Upper lobe of left lung (tissue), 4 donors: Measurements from ENCODE around the gene TFG.

Source experiments
- CTCF ChIP-seq, 6 experiments: fragments of 450-650 bp in 4 of 6; fragments of 200-600 bp in 2 of 6; sonication (generic) in 2 of 6; IDR thresholded peaks; one replicate each; pipeline ENCODE4 v1.5.1; 2016 to 2019; ENCODE audit warnings: antibody characterized with exemption in 6 of 6
- POLR2A ChIP-seq, 4 donors: fragments of 450-650 bp; IDR thresholded peaks; one replicate each; pipeline ENCODE4 v1.5.1; 2016 to 2017; ENCODE audit warnings: antibody characterized with exemption in 4 of 4, mild to moderate bottlenecking in 2 of 4

DNA sequence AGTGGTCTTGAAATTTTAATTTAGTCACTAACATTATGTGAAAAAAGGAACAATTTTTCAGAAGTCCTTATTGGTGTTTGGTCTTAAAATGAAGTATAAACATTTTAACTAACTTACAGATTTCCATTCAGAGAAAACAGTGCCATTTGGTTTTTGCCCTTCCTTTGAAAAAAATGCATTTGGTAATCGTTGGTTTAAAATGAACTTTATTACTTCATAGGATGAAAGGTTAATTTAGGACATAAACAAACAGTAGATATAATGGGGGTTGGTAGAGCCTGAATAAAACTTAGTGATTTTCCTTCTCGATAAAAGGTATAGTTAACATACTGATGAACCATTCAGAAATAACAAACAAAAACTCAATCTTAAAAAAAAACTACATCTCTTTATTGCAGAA is 39.7 kb downstream of the TFG start:
- no peak for TF ChIP-seq CTCF (IDR thresholded peaks at IDR 0.05)
- TF ChIP-seq POLR2A (IDR thresholded peaks at IDR 0.05): no peak
